Astrocyte of the cerebellum (primary cell): ENCODE measurements around the gene SPAAR.

Experiments used
- DNase-seq: peaks from one replicate; pipeline ENCODE4 v3.0.0-alpha.2; 2011; ENCODE audit warnings: low read depth
- H3K4me3 ChIP-seq: 2 replicates; pipeline ENCODE4 v1.5.1; 2011; ENCODE audit warnings: mild to moderate bottlenecking, low read depth, low read length, moderate library complexity
- CTCF ChIP-seq: IDR thresholded peaks from 2 replicates; pipeline ENCODE4 v1.5.1; 2012; ENCODE audit warnings: low read length, low read depth, moderate library complexity, mild to moderate bottlenecking; ENCODE audit errors: missing control alignments
- in situ Hi-C: cut with HindIII; loops from 2 replicates; pipeline ENCODE4 v1.10.0; 2017; ENCODE audit warnings: low sequenced_read_pairs

SPAAR gene

GRCh38 chr9:35954942-35955546 lies 45.8 kb downstream of the SPAAR start:
- peak; percentile 82 for TF ChIP-seq CTCF
- in situ Hi-C loops = no loop called here
- H3K4me3 ChIP-seq = no peak overlapping the region
- peak; percentile 73 for DNase-seq

DNA sequence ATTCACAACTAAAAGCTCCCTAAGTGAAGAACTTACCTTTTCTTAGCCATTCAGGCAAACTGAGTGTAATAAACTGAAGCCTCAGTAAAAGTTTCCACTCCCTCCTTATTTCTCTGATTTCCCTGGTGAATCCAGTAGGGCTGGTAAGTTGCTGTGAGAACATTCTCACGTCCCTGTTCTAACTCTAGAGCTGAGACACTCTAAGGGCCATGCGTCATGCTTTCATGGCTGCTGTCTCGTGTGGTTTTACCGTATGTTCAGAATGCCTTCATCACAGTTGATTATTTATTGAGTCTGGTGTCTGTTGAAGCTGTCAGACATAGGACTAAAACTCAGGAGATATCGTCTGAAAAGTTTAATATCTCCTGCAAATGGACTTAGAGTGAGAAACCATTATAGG lies 47.4 kb downstream of the SPAAR start:
- TF ChIP-seq CTCF = no peak
- no peak for DNase-seq

GRCh38 chr9:35958104-35958837 lies 49.0 kb downstream of the SPAAR start, which contains the start of gene OR2S2:
Gene OR2S2 (minus strand): TSS chr9:35958154. CDS start chr9:35958098, 56 bp downstream.
- in situ Hi-C loops = no loop called here
- no peak within 1 kb of the TSS for H3K4me3 ChIP-seq
- TF ChIP-seq CTCF = no peak
- no peak for DNase-seq

More for the DNA sequence above, 47.4 kb downstream of the SPAAR start:
- in situ Hi-C loops = no loop called here
- H3K4me3 ChIP-seq = no peak overlapping the region

- in situ Hi-C loops = loop anchor here (5.0 kb wide), 1 partner anchor 62 kb away; no protein-coding TSS in a partner anchor
- H3K4me3 ChIP-seq = no peak overlapping the region
- peak; percentile 18 for DNase-seq
- TF ChIP-seq CTCF = no peak
These were observed 50.9 kb downstream of the SPAAR start for GRCh38 chr9:35960039-35960655.
